ENCODE results near the gene HDHD5.

HDHD5 gene

GRCh38 chr22:17130199-17130598, 28.9 kb downstream of the HDHD5 start:
- no peak for DNase-seq (ENCODE audit: low read depth, low spot score)
- in situ Hi-C loops (cut with HindIII; ENCODE audit: low sequenced_read_pairs), result no loop called here
- no peak overlapping the region for H3K4me3 ChIP-seq (ENCODE audit: low read depth, low read length)

GRCh38 chr22:17121233-17122195, 37.6 kb downstream of the HDHD5 start, which contains the start of gene TMEM121B:
Gene TMEM121B (minus strand): TSS chr22:17121360. CDS start chr22:17121127, 233 bp downstream.
- in situ Hi-C loops (cut with HindIII; ENCODE audit: low sequenced_read_pairs), result no loop called here
- DNase-seq (ENCODE audit: low read depth, low spot score), result peak; percentile 39
- no peak for TF ChIP-seq CTCF (IDR thresholded peaks at IDR 0.05; ENCODE audit: low read depth, low read length)
- H3K4me3 ChIP-seq (ENCODE audit: low read depth, low read length), result peak within 1 kb of the TSS; percentile 29

More at GRCh38 chr22:17130199-17130598, 28.9 kb downstream of the HDHD5 start:
- TF ChIP-seq CTCF (IDR thresholded peaks at IDR 0.05; ENCODE audit: low read depth, low read length), result no peak

GRCh38 chr22:17120711-17121232, 38.3 kb downstream of the HDHD5 start:
- no peak for DNase-seq (ENCODE audit: low read depth, low spot score)
- in situ Hi-C loops (cut with HindIII; ENCODE audit: low sequenced_read_pairs), result no loop called here
- peak overlapping the region; percentile 29 for H3K4me3 ChIP-seq (ENCODE audit: low read depth, low read length)

GRCh38 chr22:17120281-17120680, 38.8 kb downstream of the HDHD5 start:
- in situ Hi-C loops (cut with HindIII; ENCODE audit: low sequenced_read_pairs), result no loop called here
- DNase-seq (ENCODE audit: low read depth, low spot score), result peak; percentile 29
- no peak overlapping the region for H3K4me3 ChIP-seq (ENCODE audit: low read depth, low read length)
- no peak for TF ChIP-seq CTCF (IDR thresholded peaks at IDR 0.05; ENCODE audit: low read depth, low read length)

More at GRCh38 chr22:17120711-17121232, 38.3 kb downstream of the HDHD5 start:
- TF ChIP-seq CTCF (IDR thresholded peaks at IDR 0.05; ENCODE audit: low read depth, low read length), result no peak

- no peak overlapping the region for H3K4me3 ChIP-seq (ENCODE audit: low read depth, low read length)
- no peak for DNase-seq (ENCODE audit: low read depth, low spot score)
- in situ Hi-C loops (cut with HindIII; ENCODE audit: low sequenced_read_pairs), result no loop called here
- peak; percentile 24 for TF ChIP-seq CTCF (IDR thresholded peaks at IDR 0.05; ENCODE audit: low read depth, low read length)
Measured at GRCh38 chr22:17119481-17120202, 39.4 kb downstream of the HDHD5 start.

- in situ Hi-C loops (cut with HindIII; ENCODE audit: low sequenced_read_pairs), result no loop called here
- H3K4me3 ChIP-seq (ENCODE audit: low read depth, low read length), result no peak overlapping the region
- DNase-seq (ENCODE audit: low read depth, low spot score), result no peak
- TF ChIP-seq CTCF (IDR thresholded peaks at IDR 0.05; ENCODE audit: low read depth, low read length), result no peak
Measured at GRCh38 chr22:17118342-17118741, 40.7 kb downstream of the HDHD5 start.
